Progenitor cell of endocrine pancreas (in vitro differentiated cells): Measurements from ENCODE around the gene TPRX1. TPM values are rescaled to one million over a fixed set of nuclear protein-coding genes. Genes with fewer than 3 reads are reported as not detected.

ENCODE experiments used
- DNase-seq: peaks from one replicate; pipeline ENCODE4 v3.0.0; 2021; ENCODE audit warnings: low spot score; ENCODE audit not compliant: unreplicated experiment
- H3K27ac Mint-ChIP-seq: 2 replicates; pipeline ENCODE4 v1.8.0; 2021; ENCODE audit warnings: mild to moderate bottlenecking, moderate library complexity, mixed read lengths
- H3K27me3 Mint-ChIP-seq: 2 replicates; pipeline ENCODE4 v1.8.0; 2021; ENCODE audit warnings: mixed read lengths
- H3K36me3 Mint-ChIP-seq: 2 replicates; pipeline ENCODE4 v1.8.0; 2022; ENCODE audit warnings: mixed read lengths; ENCODE audit not compliant: insufficient read depth
- H3K4me1 Mint-ChIP-seq: 2 replicates; pipeline ENCODE4 v1.8.0; 2021; ENCODE audit warnings: low read depth, mixed read lengths
- H3K4me3 Mint-ChIP-seq: 2 replicates; pipeline ENCODE4 v1.8.0; 2021; ENCODE audit warnings: low read depth, mild to moderate bottlenecking, moderate library complexity, mixed read lengths
- H3K9me3 Mint-ChIP-seq: 2 replicates; pipeline ENCODE4 v1.8.0; 2021; ENCODE audit warnings: low read depth, mixed read lengths
- CTCF ChIP-seq: fragments of 200-600 bp; sonication (generic); IDR thresholded peaks from one replicate; pipeline ENCODE4 v1.5.0; 2021; ENCODE audit warnings: antibody characterized with exemption, mild to moderate bottlenecking; ENCODE audit not compliant: unreplicated experiment
- total RNA-seq: library from RNA; stranded (reverse); gene quantifications from 2 replicates; pipeline ENCODE4 v1.2.1, GENCODE V29; 2021

The TPRX1 gene
- total RNA-seq, 1 donor from 2014 or later: not detected

- Mint-ChIP-seq H3K9me3 (peaks cover 3% of the 10 kb centered on the region), H3K4me1 (no peaks in the 10 kb centered on the region), H3K36me3 (peaks cover 32% of the 10 kb centered on the region), H3K4me3 (no peak overlapping the region), H3K27ac (no peak overlapping the region), H3K27me3 (no peaks in the 10 kb centered on the region)
- no peak for DNase-seq
- TF ChIP-seq CTCF: no peak
Measured at GRCh38 chr19:47756627-47756929, 47.8 kb downstream of the TPRX1 start.

GRCh38 chr19:47755762-47756626 lies 48.4 kb downstream of the TPRX1 start:
- Mint-ChIP-seq H3K27ac (no peak overlapping the region), H3K4me1 (no peaks in the 10 kb centered on the region), H3K4me3 (no peak overlapping the region), H3K9me3 (peaks cover 3% of the 10 kb centered on the region), H3K36me3 (peaks cover 33% of the 10 kb centered on the region), H3K27me3 (no peaks in the 10 kb centered on the region)
- DNase-seq: no peak
- TF ChIP-seq CTCF: no peak

- no peaks in the 10 kb centered on the region for H3K4me1 Mint-ChIP-seq
- TF ChIP-seq CTCF: no peak
- DNase-seq: no peak
- H3K27me3 Mint-ChIP-seq: no peaks in the 10 kb centered on the region
- H3K9me3 Mint-ChIP-seq: peaks cover 3% of the 10 kb centered on the region
- peaks cover 32% of the 10 kb centered on the region for H3K36me3 Mint-ChIP-seq
- no peak overlapping the region for H3K27ac Mint-ChIP-seq
- H3K4me3 Mint-ChIP-seq: no peak overlapping the region
Measured at GRCh38 chr19:47755065-47755761, 49.1 kb downstream of the TPRX1 start.

- no peak for DNase-seq
- Mint-ChIP-seq H3K27me3 (no peaks in the 10 kb centered on the region), H3K9me3 (peaks cover 3% of the 10 kb centered on the region), H3K4me1 (no peaks in the 10 kb centered on the region), H3K27ac (no peak overlapping the region), H3K36me3 (peaks cover 31% of the 10 kb centered on the region), H3K4me3 (no peak overlapping the region)
- TF ChIP-seq CTCF: no peak
Measured at GRCh38 chr19:47754206-47755064, 49.9 kb downstream of the TPRX1 start.

- H3K9me3 Mint-ChIP-seq: no peaks in the 10 kb centered on the region
- H3K4me3 Mint-ChIP-seq: no peak overlapping the region
- peaks cover 24% of the 10 kb centered on the region for H3K36me3 Mint-ChIP-seq
- no peaks in the 10 kb centered on the region for H3K4me1 Mint-ChIP-seq
- no peak for TF ChIP-seq CTCF
- H3K27ac Mint-ChIP-seq: no peak overlapping the region
- DNase-seq: no peak
- no peaks in the 10 kb centered on the region for H3K27me3 Mint-ChIP-seq
Measured at GRCh38 chr19:47752440-47753211, 51.7 kb downstream of the TPRX1 start.
